Panc1 (cell line): ENCODE data around the gene GORAB. TPM values are rescaled to one million over a fixed set of nuclear protein-coding genes. Genes with fewer than 3 reads are reported as not detected.

ENCODE experiments used
- ATAC-seq: fragments of 200-7000 bp; cut with Tn5 transposase; 2 replicates; pipeline ENCODE4 v1.9.1; 2020; ENCODE audit warnings: mild to moderate bottlenecking, moderate library complexity
- BruUV-seq: library from RNA; stranded (reverse); fragments of 400-500 nt; replicated peaks from 2 replicates; lab custom pipeline; 2021; lab: Mats Ljungman, UMichigan
- CTCF ChIA-PET: fragments of 300-600 bp; sonication (Branson Sonifier 250); formaldehyde crosslinking; loops from one replicate; lab custom pipeline; 2022; ENCODE audit warnings: antibody characterized with exemption; lab: Charles Lee
- POLR2A ChIA-PET: fragments of 300-600 bp; sonication (Branson Sonifier 250); formaldehyde crosslinking; loops from one replicate; lab custom pipeline; 2022; ENCODE audit warnings: antibody characterized with exemption; lab: Charles Lee
- DNase-seq: peaks from one replicate; pipeline ENCODE4 v3.0.0-alpha.2; 2010; ENCODE audit warnings: low read depth, low spot score
- H3K27ac ChIP-seq: 2 replicates; pipeline ENCODE4 v1.5.1; 2011; ENCODE audit warnings: mild to moderate bottlenecking, low read length, inconsistent platforms
- H3K27me3 ChIP-seq: fragments of 200-500 bp; sonication (Bioruptor generic); 2 replicates; pipeline ENCODE4 v1.6.0; 2014; ENCODE audit warnings: low read length, inconsistent platforms; ENCODE audit not compliant: control insufficient read depth, insufficient read depth
- H3K36me3 ChIP-seq: fragments of 200-500 bp; sonication (Bioruptor generic); 2 replicates; pipeline ENCODE4 v1.5.1; 2014; ENCODE audit warnings: inconsistent platforms, mild to moderate bottlenecking, low read length, moderate library complexity; ENCODE audit not compliant: control insufficient read depth, insufficient read depth
- H3K4me1 ChIP-seq: 2 replicates; pipeline ENCODE4 v1.5.1; 2011; ENCODE audit warnings: inconsistent platforms, mild to moderate bottlenecking, low read length, moderate library complexity; ENCODE audit not compliant: control insufficient read depth, insufficient read depth
- H3K4me3 ChIP-seq, 2 experiments: 2 replicates each; pipeline ENCODE4 v1.5.1; 2011 to 2012; ENCODE audit warnings: low read depth in 2 of 2, low read length in 2 of 2, mild to moderate bottlenecking in 2 of 2, inconsistent platforms in 1 of 2, moderate library complexity in 1 of 2
- H3K9me3 ChIP-seq: fragments of 200-500 bp; sonication (Bioruptor generic); 2 replicates; pipeline ENCODE4 v1.5.1; 2014; ENCODE audit warnings: low read depth, mild to moderate bottlenecking, inconsistent platforms, low read length, moderate library complexity; ENCODE audit not compliant: control insufficient read depth, insufficient read depth
- SIN3A ChIP-seq: IDR thresholded peaks from 2 replicates; pipeline ENCODE4 v1.6.1; 2012; ENCODE audit warnings: low read depth, mild to moderate bottlenecking, low read length, moderate library complexity, borderline replicate concordance; ENCODE audit not compliant: insufficient read depth
- in situ Hi-C: cut with HindIII; loops from 2 replicates; pipeline ENCODE4 v1.10.0; 2016; ENCODE audit warnings: low sequenced_read_pairs, low pct_unique_long_range_greater_than_20kb
- intact Hi-C: fragments of 100-400 bp; cut with micrococcal nuclease; formaldehyde crosslinking; loops from one replicate; pipeline ENCODE4 v1.10.0; 2022; ENCODE audit not compliant: unreplicated experiment
- total RNA-seq: library from RNA; stranded (reverse); gene quantifications from one replicate; pipeline ENCODE4 v1.2.1, GENCODE V29; 2021; ENCODE audit not compliant: unreplicated experiment

The GORAB gene
- total RNA-seq, 1 experiment from 2014 or later: 8.1 TPM

DNA sequence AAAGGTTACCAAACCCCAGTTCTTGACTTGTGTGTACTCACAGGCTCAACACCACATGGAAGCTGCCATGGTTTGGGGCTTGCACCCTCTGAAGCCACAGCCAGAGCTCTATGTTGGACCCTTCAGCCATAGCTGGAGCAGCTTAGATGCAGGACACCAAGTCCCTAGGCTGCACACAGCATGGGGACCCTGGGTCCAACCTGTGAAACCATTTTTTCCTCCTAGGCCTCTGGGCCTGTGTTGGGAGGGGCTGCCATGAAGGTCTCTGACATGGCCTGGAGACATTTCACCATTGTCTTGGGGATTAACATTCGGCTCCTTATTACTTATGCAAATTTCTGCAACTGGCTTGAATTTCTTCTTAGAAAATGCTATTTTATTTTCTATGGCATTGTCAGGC, 69.9 kb downstream of the GORAB start:
- CTCF ChIA-PET: no interaction called here

More for the DNA sequence above, 69.9 kb downstream of the GORAB start:
- ATAC-seq: no peak
- intact Hi-C loops: no loop called here
- no peak for TF ChIP-seq SIN3A
- no peak overlapping the region for H3K27ac ChIP-seq
- POLR2A ChIA-PET: no interaction called here
- BruUV-seq: no TSS peak
- in situ Hi-C loops: no loop called here
- H3K36me3 ChIP-seq: no peaks in the 10 kb centered on the region
- H3K4me1 ChIP-seq: no peaks in the 10 kb centered on the region
- DNase-seq: no peak
- no peaks in the 10 kb centered on the region for H3K27me3 ChIP-seq
- no peaks in the 10 kb centered on the region for H3K9me3 ChIP-seq
- no peak overlapping the region for H3K4me3 ChIP-seq

Other genes with a start within 250 kb of the GORAB start
- gene PRRX1, start 132.0 kb downstream of the GORAB start, total RNA-seq: 0.69 TPM